Stimulated activated CD4-positive, alpha-beta T cell treated with anti-CD3 and anti-CD28 coated beads, Interleukin-12 subunit alpha, Interleukin-12 subunit beta, amount 100 ng/mL, for 24 hours (primary cell): ENCODE data around the gene TOR2A.

ENCODE experiments used
- DNase-seq, 2 experiments: peaks; one replicate each; pipeline ENCODE4 v3.0.0-alpha.2; 2020; ENCODE audit warnings: low read depth in 2 of 2

TOR2A gene

DNA sequence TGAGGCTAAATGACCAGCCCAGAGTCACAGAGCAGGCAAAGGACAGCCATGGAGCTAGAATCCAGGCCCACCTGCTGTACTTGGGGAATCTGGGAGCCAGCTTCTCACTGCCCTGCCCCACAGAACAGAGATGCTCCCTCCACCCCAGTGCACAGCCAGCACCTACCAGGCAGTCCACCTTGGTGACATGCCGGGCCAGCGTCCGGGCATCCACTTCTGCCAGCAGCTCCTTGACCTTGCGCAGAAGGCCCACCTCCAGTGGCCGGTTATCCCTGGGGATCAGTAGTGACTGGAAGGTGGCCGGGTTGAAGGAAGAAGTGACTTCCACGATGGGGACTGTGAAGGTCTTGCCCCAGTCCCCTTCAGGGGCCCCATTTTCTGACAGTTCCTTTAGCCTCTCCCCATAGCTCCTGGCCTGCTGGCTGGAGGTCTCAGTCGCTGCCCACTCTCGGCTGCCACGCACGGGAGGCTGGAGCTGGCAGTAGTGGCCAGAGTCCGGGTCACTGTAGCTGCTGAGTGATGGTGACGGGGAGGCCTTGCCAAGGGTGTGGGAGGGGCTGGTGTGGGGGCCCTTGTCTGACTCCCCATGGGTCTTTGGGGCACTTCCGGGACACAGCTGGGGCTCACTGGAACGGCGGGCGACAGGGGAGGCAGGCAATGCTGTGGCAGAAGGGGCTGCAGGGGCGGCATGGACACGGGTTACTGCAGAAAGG lies 9.5 kb upstream of the TOR2A start:
- no peak for DNase-seq

DNA sequence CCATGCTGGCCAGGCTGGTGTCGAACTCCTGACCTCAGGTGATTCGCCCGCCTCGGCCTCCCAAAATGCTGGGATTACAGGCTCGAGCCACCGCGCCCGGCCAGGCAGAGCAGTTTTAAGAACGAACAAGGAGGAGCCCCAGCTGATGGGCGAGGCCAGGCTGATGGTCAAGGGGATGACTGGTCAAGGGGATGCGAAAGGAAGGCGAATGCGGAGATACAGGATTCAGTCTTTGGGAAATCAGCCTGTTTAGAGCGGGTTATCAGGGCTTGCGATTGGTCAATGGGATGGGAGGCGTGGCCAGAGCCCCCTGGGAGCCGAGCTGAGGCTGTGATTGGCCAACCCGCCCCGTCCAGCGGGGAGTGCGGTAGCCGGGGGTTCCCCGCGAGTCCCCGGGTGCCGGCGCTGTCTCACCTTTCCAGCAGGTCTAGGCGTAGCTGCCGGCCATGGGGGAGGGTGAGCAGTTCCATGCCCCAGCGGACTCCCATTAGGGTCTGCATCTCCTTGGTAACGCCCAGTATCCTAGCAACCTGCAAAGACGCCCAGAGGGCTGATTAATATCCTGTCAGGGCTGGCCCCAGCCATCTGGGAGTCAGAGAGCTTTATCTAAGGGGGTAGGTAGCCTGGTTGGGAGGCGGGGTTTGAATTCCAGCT lies 7.5 kb upstream of the TOR2A start:
- no peak for DNase-seq

DNA sequence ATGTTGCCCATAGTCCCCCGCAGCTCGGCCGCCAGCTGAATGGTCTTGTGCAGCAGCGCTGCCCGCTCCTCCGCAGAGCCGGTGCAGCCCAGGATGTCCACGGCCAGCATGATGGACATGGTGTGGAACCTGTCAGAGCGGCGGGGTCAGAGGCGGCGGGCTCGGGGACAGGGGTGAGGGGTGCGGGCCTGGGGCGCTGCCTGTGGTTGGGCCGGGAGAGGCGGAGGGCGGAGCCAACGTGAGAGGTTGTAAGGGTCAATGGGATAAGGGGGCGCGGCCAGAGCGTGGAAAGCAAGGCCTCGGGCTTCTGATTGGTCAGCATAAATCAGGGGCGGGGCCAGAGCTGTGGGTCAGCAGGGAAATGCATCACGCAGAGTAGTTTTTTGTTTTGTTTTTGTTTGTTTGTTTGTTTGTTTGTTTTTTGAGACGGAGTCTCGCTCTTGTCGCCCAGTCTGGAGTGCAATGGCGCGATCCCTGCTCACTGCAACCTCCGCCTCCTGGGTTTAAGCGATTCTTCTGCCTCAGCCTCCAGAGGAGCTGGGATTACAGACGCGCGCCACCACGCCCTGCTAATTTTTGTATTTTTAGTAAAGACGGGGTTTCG lies 6.8 kb upstream of the TOR2A start:
- no peak for DNase-seq

DNA sequence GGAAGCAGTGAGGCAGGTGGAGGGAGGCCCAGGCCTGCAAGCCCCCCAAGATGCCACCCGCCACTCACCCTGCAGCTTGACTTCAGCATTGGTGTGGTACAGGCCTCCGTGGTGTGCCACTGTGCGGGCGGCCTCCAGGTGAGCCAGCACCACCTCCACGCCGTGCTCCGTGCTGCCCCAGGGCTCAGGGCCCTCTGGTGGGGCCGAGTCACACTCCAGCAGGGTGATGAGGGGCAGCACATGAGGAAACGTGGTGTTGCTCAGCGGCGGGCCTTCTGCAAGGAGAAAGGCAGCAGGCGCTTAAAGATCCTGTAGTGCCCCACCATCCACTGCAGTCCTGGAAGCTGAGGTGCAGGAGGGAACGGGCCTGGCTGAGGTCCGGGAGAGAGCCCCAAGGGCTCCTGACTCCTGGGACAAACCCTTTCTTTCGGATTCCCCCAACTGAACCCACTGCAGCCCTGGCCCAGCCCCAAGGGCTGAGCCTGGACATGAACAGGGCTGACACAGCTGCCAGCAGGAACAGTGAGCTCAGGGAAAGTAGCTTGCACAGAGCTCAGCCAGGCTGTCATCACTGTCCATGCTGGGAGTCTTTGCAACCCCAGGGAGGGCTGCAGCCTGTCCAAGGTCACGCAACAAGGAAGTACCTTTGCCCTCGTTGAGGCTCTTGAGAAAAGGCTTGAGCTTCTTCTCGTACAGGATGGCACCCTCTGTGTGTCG lies 4.7 kb upstream of the TOR2A start:
- no peak for DNase-seq

DNA sequence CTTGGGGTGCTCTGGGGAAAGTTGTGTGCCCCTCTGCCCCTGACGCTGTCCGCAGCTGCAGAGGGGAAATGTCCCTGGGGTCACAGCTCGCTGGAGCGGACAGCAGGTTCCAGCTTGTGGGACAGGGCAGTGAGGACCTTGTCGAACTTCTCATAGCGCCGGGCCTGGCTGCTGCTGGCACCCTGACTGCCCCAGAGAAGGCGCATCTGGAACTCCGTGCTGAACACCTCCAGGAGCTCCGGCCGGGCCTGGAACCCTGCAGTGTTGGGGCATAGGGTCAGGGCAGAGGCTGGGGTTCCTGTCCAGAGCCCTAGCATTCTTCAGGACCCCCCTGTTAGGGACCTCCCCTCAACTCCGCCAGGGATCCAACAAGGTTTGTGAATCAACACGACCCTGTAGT lies 3.6 kb upstream of the TOR2A start:
- no peak for DNase-seq

DNA sequence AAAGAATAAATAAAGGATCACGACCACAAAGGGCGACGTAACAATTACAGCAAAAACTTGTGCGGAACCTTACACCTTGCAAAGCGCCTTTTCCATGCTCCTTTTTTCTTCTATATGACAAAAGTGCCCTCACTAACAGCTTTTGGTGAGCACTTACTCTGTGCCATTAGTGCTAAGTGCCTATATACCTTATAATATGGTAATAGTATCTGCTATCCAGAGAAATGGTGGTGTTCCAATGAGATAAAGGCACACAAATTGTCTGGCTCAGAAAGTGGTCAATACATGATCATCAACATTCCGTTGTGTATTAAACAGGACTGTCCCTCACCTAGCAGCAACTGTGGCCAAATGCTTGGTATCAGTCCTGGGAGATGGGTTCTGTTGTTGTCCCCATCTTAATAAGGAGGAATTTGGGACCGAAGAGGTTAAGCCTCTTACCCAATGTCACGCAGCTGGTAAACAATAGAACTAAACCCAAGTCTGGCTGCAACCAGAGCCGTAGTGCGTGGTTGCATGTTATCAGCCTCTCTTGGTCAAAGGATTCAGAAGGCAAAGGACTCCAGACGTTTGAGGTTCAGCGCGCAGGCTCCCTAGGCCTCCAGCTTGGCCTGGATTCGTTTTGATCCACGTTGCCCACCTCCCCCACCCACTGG lies 564 bp upstream of the TOR2A start:
- no peak for DNase-seq

DNA sequence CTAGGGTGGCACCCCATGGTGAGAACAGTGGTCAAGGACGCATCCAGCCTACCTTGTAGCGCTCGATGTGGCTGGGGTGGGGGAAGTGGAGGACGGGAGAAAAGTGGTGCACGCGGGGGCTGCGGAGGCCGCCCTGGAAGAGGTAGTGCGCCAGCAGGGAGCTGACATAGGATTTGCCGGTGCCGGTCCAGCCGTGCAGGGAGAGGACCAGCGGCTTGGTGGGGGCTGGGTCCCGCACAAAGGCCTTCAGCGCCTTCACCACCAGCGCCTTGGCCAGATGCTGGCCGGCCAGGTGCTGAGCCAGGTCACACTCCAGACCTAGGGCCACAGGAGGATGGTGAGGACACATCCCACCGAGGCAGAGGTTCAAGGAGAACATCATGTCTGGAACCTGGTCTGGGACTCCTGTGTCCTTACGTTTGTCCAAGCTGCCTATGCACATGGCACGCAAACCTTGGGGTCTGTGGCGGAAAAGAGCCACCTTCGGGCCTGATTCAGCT lies 797 bp downstream of the TOR2A start:
- DNase-seq, result no peak

DNA sequence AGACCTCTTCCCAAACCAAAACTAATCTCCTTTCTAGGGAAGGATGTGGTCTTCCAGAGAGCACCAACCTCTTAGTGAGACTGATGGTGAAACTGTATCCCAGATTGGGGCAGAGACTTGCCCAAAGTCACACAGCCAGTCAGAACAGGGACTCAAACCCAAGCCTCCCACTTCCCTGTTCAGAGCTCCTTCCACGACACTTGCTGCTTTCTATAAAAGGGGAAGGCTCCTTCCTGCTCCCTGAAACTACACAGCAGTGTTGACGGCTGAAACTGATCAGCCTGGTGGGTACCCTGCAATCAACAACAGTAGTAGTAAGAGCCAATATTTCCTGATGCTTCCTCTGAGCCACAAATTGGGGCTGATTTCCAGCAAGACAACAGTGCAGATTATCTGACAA lies 1.5 kb downstream of the TOR2A start:
- DNase-seq, result no peak

DNA sequence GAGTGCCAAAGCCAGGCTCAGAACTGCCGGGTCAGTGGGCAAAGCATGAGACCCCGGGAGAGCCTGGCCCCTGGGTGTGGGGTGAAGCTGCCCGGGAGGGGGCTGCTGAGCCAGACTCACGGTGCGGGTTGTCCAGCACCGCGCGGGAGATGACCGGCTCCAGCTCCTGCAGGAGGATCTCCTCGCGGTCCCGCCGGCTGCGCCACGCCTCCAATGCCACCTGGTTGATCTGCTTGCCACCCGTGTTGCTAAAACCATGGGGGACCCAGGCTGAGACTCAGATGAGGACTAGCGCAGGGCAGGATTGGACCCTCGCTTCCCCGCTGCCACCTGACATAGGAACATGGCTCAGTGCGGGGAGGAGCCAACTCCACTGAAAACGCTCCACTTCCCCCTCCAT lies 2.6 kb downstream of the TOR2A start:
- DNase-seq, result no peak

DNA sequence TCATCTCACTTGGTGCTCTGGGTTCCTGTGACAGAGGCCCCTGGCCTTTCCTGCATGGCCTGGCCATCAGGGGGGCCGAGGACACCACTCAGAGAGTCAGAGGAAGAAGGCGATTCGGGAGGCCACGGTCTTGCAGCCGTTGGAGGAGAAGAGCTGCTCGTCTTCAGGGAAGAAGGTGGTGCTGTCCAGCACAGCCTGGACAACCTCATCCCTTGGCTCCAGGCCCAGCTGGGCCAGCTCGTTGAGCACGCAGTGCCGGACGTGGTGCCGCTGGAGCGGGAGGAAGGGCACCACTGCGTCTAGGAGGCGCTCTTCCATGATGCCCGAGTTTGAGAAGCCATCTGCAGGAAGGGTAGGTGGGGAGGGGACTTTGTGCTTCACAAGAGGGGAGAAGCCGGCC lies 3.2 kb downstream of the TOR2A start:
- DNase-seq, result no peak

DNA sequence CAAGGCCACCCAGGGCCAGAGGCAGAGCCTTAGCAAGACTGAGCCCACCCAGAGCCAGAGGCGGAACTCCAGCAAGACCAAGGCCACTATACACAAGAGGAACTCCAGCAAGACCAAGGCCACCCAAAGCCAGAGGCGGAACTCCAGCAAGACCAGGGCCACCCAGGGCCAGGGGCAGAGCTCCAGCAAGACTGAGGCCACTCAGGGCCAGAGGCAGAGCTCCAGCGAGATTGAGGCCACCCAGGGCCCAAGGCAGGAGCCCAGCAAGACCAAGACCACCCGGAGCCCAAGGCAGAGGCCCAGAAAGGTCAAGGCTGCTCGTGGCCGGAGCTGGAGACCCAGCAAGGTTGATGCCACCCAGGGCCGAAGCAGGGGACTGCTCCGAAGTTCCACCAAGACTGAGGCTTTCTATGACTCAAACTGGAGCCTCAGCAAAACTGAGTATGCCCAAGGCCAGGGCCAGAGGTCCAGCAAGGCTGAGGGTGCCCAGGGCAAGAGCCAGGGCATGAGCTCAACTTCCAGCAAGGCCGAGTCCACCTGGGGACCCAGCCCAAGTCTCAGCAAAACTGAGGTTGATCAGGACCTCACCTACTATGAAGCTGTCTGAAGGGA lies 4.2 kb downstream of the TOR2A start:
- DNase-seq, result no peak

DNA sequence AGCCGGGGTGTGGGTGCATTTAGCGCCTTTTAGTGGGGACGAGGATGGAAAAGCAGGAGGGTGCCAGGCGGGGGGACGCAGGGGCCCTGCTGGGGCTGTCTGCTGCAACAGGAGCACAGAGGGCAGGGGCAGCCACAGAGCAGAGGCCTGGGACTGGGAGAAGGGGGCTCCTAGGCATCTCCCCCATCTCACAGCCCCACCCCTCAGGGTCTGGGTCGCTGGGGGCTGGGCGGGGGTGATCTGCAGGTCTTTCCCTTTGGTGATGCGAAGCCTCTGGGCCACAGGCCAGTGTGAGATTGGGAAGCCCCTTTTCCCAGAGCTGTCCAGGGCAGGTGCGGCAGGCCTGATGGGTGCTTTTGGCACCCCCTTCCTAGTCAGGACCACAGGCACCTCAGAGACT lies 4.8 kb downstream of the TOR2A start:
- DNase-seq, result no peak

DNA sequence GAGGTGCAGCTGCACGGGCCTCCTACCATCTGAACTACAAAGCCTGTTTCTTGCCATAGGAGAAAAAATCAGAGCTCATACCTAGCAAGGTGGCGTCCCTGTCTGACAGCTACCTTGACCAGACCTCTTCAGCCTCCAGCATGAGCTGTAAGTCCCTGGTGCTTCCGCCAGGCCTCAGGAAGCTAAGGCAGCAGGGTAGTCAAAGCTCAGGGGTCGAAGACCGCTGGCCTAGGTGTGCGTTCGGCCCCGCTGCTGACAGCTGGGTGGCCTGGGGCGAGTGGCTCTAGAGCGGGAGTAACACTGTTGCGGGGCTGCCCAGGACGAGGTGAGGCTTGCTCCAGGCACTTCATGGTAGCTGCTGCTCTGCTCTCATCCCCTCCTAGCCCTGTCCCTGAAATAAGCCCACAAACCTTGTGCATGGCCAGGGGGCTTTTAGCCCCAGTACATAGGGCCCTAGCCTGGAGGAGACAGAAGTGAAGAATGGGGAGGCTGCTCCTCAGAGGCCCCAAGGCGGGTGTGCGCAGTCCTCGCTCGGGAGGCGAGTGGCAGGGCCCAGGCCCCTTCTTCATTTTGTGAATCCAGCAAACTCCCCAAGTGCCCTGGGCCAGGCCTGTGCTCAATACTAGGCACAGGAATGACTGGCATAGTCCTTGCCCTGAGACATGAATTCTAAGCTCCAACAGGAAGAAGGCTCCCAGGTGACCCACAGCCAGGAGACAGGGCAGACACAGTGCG lies 5.4 kb downstream of the TOR2A start:
- no peak for DNase-seq

DNA sequence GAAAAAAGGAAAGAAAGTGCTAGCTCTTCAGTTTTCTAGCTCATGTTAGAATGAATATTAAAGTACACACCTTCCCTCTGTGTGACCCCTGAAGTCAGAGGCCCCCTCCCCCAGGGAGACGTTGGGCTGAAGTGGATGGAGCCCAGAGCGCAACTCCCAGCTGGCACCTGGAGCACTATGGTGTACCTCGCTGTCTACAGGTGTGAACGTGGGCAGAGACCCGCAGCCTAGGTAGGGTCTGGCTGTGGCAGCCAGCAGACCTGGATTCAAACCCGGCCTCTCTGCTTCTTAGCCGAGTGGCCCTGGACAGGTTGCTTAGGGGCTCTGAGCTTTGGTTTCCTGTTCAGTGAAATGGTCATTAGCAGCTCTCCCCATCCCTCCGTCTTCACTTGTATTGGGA lies 6.3 kb downstream of the TOR2A start:
- no peak for DNase-seq

DNA sequence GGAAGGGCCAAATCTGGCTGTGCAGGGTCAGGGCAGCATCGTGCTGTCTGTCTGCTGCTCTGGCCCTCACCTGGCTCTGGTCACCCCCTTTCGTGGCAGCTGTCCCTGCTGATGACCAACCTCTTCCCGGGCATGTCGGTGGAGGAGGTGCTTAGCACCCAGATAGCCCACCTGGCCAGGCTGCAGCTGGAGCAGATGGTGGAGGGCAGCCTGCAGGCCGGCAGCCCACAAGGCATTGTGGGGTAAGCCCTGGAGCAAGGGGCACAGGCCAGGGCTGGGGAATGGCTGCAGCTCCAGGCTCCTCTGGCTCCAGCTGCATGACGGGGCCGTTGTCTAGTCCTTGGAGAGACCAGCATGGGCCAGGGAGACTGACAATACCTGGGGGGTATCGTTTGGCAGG lies 8.2 kb downstream of the TOR2A start:
- no peak for DNase-seq

DNA sequence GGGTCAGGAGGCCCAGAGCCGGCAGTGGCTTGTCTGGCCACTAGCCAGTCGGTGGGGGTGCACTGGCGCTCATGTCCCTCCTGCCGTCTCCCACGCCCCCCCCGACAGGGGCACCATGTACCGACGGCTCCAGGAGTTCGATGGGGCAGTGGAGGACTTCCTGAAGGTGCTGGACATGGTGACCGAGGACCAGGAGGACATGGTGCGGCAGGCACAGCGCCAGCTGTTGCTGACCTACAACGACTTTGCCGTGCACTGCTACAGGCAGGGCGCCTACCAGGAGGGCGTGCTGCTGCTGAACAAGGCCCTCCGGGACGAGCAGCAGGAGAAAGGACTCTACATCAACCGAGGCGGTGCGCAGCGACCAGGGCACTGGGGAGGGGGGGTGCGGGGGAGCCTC lies 11.1 kb downstream of the TOR2A start:
- no peak for DNase-seq

DNA sequence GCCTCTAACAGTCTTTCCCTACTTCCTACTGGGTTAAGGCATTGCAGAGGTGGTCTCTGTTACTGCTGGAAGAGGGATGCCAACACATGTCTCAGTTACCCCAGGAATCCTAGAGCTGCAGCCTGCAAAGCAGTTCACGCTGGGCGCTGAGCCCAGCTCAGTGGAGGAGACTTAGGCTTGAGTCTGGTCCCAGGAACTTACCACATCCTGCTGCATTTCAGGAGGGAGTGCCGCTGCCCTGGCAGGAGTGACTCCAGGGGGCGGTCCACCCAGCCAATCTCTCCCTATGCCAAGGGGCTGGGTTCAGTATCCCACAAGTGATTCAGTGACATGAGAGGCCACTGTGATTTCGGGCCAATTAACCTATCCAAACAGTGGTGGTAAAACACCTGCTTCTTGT lies 11.7 kb downstream of the TOR2A start:
- DNase-seq, result no peak

DNA sequence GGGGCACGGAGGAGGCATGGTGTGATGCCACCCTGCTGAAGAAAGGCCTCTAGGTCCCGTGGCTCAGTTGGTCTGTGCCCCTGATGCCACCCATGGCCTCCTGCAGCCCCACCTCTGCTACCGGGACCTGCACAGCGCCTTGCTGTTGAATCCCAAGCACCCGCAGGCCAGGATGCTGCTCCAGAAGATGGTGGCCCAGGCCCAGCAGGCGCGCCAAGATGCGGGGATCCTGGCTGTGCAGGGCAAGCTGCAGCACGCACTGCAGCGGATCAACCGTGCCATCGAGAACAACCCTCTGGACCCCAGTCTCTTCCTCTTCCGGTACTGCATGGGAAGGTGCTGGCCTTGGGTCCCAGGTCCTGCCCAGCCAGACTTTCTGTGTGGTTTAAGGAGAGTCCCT lies 12.1 kb downstream of the TOR2A start:
- DNase-seq, result no peak

DNA sequence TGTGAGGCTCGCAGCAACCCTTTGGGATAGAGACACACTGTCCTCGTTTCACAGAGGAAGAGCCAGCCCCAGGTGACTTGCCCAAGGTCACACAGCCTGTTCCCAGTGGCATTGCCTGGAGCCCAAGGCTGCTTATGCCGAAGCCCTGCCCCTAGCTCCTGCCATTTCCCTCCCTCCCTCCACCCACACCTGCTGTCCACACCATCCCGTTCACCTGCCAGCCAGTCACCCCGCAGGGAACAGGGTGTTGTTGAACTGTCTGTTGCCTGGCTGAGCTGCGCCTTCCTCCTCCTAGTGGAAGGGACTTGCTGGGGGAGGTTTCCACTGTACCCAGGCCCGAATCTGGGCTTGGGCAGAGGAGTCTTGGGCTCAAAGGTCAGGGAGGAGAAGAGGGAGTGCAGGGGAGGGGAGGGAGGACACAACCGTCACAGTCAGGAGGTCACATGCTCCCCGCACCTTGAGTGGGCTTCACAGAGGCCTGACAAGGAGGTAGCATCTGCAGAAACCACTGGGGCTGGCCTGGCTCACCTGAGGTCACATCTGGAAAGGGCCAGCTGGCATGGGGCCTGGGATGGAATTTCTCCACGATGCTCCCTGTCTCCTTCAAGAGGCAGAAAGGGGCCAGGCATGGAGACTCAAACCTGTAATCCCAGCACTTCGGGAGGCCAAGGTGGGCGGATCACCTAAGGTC lies 12.9 kb downstream of the TOR2A start:
- DNase-seq, result no peak

DNA sequence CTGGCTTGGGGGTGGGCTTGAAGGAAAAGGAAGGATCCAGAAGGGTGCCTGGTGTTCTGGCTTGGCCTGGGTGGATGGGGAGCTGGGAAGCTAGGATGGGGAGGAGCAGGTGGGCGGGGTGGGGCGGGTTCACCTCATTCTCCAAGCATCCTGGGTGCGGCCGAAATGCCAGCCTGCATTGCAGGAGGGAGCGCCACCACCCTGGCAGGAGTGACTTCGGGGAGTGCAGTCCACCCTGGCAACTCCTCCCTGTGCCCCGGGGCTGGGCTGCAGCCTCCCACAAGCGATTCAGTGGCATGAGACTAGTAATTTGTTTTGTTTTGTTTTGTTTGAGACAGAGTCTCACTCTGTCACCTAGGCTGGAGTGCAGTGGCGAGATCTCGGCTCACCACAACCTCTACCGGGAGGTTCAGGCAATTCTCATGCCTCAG lies 13.7 kb downstream of the TOR2A start:
- DNase-seq, result no peak
